ENCODE measurements around the gene SLC9A7.

The SLC9A7 gene

GRCh38 chrX:46559062-46559461 is 199.9 kb downstream of the SLC9A7 start:
- CTCF ChIA-PET = interaction anchor here (1.3 kb wide), 1 partner anchor 13 kb away, joined by 5 read pairs; no protein-coding TSS in a partner anchor
- no peak for TF ChIP-seq CTCF (IDR thresholded peaks at IDR 0.05; ENCODE audit: insufficient read depth, low read length, missing control alignments)

GRCh38 chrX:46554942-46555341 is 204.0 kb downstream of the SLC9A7 start:
- POLR2A ChIA-PET = no interaction called here
- CTCF ChIA-PET = interaction anchor here (0.8 to 3.3 kb wide), 17 partner anchors 14 to 539 kb away, joined by 3 to 18 read pairs (median 3); no protein-coding TSS in a partner anchor
- no peak overlapping the region for H3K4me3 ChIP-seq (ENCODE audit: low read depth, low read length)
- TF ChIP-seq CTCF (IDR thresholded peaks at IDR 0.05; ENCODE audit: insufficient read depth, low read length, missing control alignments) = no peak
- DNase-seq (ENCODE audit: low read depth, low spot score) = no peak

More at GRCh38 chrX:46559062-46559461, 199.9 kb downstream of the SLC9A7 start:
- POLR2A ChIA-PET = no interaction called here
- no peak overlapping the region for H3K4me3 ChIP-seq (ENCODE audit: low read depth, low read length)
- DNase-seq (ENCODE audit: low read depth, low spot score) = no peak

- CTCF ChIA-PET = interaction anchor here (1.0 to 3.3 kb wide), 6 partner anchors 83 to 242 kb away, joined by 3 to 18 read pairs (median 4); no protein-coding TSS in a partner anchor
- no peak overlapping the region for H3K4me3 ChIP-seq (ENCODE audit: low read depth, low read length)
- POLR2A ChIA-PET = no interaction called here
These were observed 205.0 kb downstream of the SLC9A7 start for GRCh38 chrX:46553935-46554334.

GRCh38 chrX:46551494-46552128 is 207.3 kb downstream of the SLC9A7 start:
- no peak overlapping the region for H3K4me3 ChIP-seq (ENCODE audit: low read depth, low read length)
- TF ChIP-seq CTCF (IDR thresholded peaks at IDR 0.05; ENCODE audit: insufficient read depth, low read length, missing control alignments) = no peak
- ChIA-PET POLR2A (no interaction called here), CTCF (interaction anchor here (0.6 kb wide), 1 partner anchor 102 kb away, joined by 3 read pairs; no protein-coding TSS in a partner anchor)
- no peak for DNase-seq (ENCODE audit: low read depth, low spot score)

More at GRCh38 chrX:46553935-46554334, 205.0 kb downstream of the SLC9A7 start:
- no peak for TF ChIP-seq CTCF (IDR thresholded peaks at IDR 0.05; ENCODE audit: insufficient read depth, low read length, missing control alignments)
- no peak for DNase-seq (ENCODE audit: low read depth, low spot score)

DNA sequence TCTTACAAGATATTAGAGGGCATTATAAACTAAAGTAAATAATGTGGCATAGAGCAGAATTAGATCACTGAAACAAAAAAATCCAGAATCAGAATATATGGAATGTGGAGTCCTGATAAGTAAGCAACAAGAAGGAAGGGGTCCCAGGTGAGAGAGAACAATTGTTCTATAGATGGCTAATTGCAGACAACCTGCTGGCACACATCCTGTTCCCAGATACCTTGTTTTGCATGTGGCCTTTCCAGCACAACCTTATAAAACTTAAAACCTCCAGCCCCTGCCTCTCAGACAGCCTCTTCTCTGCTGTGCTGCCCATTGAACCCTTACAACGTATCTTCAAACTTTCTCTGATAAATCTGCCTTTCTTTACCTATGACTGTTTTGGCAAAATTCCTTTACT is 209.0 kb downstream of the SLC9A7 start:
- no peak overlapping the region for H3K4me3 ChIP-seq (ENCODE audit: low read depth, low read length)
- no peak for TF ChIP-seq CTCF (IDR thresholded peaks at IDR 0.05; ENCODE audit: insufficient read depth, low read length, missing control alignments)
- POLR2A ChIA-PET = no interaction called here
- CTCF ChIA-PET = no interaction called here
- no peak for DNase-seq (ENCODE audit: low read depth, low spot score)

Data from AG04449 (cell line).